Effector CD4-positive, alpha-beta T cell (primary cell): Measurements from ENCODE around the gene ASS1. TPM values are rescaled to one million over a fixed set of nuclear protein-coding genes. Genes with fewer than 3 reads are reported as not detected.
"Not testable (repeated sequence)": the region's sequence is repeated elsewhere in the genome, so short reads cannot be mapped to it uniquely, and the experiment has no call there.

Source experiments
- DNase-seq: peaks from one replicate; pipeline ENCODE4 v3.0.0-alpha.2; 2020
- total RNA-seq: gene quantifications from one replicate; lab custom pipeline; 2026; lab: John Stamatoyannopoulos, UW

Gene ASS1
- not detected for total RNA-seq

GRCh38 chr9:130444565-130445221 is at the start of gene ASS1:
Gene ASS1, plus strand, starts transcription at chr9:130444961. Its CDS starts 7,268 bp downstream, at chr9:130452229.
- DNase-seq: no peak

GRCh38 chr9:130395810-130396435 is 48.8 kb upstream of the ASS1 start:
- DNase-seq: no peak

- DNase-seq: no peak
These were observed 48.2 kb upstream of the ASS1 start for GRCh38 chr9:130396581-130396980.

- DNase-seq: no peak
These were observed 46.1 kb upstream of the ASS1 start for GRCh38 chr9:130398487-130399240.

- no peak for DNase-seq
These were observed 45.0 kb upstream of the ASS1 start for GRCh38 chr9:130399768-130400167.

- DNase-seq: no peak
These were observed 43.9 kb upstream of the ASS1 start for GRCh38 chr9:130400870-130401269.

- DNase-seq: not testable (repeated sequence)
These were observed 43.0 kb upstream of the ASS1 start for GRCh38 chr9:130401742-130402141.

- DNase-seq: no peak
These were observed 42.5 kb upstream of the ASS1 start for GRCh38 chr9:130402243-130402642.

GRCh38 chr9:130402645-130403440 is 41.9 kb upstream of the ASS1 start:
- DNase-seq: no peak

GRCh38 chr9:130405657-130406257 is 39.0 kb upstream of the ASS1 start:
- DNase-seq: no peak

GRCh38 chr9:130406278-130406895 is 38.4 kb upstream of the ASS1 start:
- no peak for DNase-seq

- DNase-seq: no peak
These were observed 36.7 kb upstream of the ASS1 start for GRCh38 chr9:130407916-130408663.

- DNase-seq: no peak
These were observed 36.1 kb upstream of the ASS1 start for GRCh38 chr9:130408669-130409068.

- DNase-seq: no peak
These were observed 35.5 kb upstream of the ASS1 start for GRCh38 chr9:130409246-130409645.

- DNase-seq: no peak
These were observed 34.3 kb upstream of the ASS1 start for GRCh38 chr9:130410443-130410842.

GRCh38 chr9:130411566-130411915 is 33.2 kb upstream of the ASS1 start:
- no peak for DNase-seq

GRCh38 chr9:130414081-130414731 is 30.6 kb upstream of the ASS1 start:
- no peak for DNase-seq

- DNase-seq: no peak
These were observed 29.6 kb upstream of the ASS1 start for GRCh38 chr9:130414910-130415746.

GRCh38 chr9:130417602-130418001 is 27.2 kb upstream of the ASS1 start:
- DNase-seq: no peak

- DNase-seq: no peak
These were observed 26.0 kb upstream of the ASS1 start for GRCh38 chr9:130418776-130419175.
